Measurements from ENCODE around the gene FSIP1.

The FSIP1 gene

DNA sequence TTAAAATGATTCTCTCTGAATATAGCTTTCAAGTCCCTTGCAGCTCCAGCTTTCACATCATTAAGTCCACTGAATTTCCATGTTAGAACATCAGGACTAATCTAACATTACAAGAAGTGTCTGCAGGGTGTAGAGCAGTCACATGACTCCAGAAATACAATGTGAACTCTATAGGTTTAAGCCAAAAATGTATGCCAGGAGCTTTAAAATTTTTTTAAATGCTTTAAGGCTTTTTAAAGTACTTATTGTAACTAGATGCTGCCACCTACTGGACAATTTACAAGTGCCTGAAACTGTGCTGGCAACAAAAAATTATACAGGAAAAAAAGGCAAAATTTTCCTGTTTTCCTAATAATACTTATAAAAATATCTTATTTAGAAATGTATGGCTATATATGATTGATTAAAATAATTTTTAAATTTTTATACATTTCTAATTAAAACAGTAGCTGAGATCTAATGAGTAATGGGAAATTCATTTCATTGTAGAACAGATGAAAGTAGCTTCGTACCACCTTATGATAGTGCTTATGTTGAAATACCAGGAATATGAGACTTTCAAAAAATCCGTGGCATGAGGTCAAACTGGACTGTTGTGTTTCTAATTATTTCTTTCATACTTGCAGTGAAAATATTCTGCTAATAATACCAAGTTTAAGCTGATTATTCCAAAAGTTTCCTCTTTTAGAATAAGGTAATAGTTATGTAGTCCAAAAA is 25.7 kb downstream of the FSIP1 start:
- no peak for TF ChIP-seq ZNF274 (IDR thresholded peaks at IDR 0.05; ENCODE audit: low read depth, low read length)
- H3K4me3 ChIP-seq (ENCODE audit: low read length), result no peak overlapping the region

DNA sequence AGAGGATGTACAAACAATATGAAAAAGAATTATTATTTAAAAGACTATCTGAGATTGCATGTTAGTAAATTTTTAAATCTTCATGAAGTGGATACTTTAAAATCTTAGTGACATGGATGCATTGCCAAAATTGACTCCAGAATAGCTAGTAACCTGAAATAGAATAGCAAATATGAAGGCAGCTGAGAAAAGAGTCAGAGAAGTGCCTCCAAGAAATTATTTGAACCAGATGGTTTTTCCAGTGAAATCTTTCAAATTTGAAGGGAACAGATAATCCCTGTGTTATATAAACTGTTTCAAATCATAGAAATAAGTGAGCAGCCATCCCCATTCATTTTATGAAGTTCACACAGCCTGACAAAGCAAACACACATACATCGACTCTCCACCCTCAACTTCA is 29.6 kb downstream of the FSIP1 start:
- H3K4me3 ChIP-seq (ENCODE audit: low read length), result no peak overlapping the region
- TF ChIP-seq ZNF274 (IDR thresholded peaks at IDR 0.05; ENCODE audit: low read depth, low read length), result no peak

DNA sequence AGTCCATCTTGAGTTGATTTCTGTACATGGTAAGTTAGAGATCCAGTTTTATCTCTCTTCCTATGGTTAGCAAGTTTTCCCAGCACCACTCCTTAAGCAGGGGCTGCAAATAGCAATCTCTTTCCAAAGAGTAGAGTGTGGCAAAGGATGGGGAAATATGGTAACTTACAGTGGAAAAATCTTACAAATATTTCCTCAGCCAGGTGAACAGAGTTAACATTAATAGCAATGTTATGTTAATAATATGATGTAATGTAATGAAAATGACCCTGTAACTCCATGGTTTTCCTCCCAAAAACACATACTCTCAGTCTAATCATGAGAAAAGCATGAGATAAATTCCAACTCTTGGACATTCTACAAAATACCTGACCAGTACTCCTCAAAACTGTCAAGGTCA is 30.4 kb downstream of the FSIP1 start:
- no peak overlapping the region for H3K4me3 ChIP-seq (ENCODE audit: low read length)
- TF ChIP-seq ZNF274 (IDR thresholded peaks at IDR 0.05; ENCODE audit: low read depth, low read length), result no peak

DNA sequence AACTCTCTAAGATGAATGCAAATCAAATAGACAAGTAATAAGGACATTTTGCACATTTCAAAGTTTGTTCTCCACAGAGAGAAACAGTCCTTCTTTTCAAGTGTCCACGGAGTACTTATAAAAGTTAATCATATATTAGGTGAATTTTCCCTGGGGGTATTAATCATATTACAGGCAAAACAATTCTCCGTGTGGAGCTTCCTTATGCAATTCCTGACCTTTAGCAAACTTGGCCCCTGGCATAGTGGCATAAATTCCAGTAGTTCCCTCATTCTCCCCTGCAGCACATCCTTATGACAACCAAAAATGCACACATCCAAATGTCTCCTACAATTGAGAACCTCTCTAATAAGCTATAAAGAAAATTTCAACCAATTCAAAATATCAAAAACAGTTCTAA is 34.4 kb downstream of the FSIP1 start:
- H3K4me3 ChIP-seq (ENCODE audit: low read length), result no peak overlapping the region
- no peak for TF ChIP-seq ZNF274 (IDR thresholded peaks at IDR 0.05; ENCODE audit: low read depth, low read length)

DNA sequence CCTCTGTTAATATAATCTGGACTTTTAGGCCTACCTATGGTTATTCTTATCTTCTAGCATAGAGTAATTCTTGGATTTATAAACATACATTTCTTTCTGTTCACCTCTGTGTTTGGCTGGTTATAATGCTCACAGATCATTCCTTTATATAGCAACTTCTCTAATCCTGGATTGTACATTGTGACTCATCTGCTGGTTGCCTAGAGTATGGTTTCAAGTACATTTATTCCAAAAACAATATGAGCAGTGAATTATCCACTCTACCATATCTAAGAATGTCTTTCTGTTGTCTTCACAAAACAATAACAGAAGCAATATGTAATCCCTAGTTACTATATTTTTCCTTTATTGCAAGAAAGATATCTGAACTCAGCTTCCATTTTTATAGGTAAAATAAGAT is 35.3 kb downstream of the FSIP1 start:
- H3K4me3 ChIP-seq (ENCODE audit: low read length), result no peak overlapping the region
- TF ChIP-seq ZNF274 (IDR thresholded peaks at IDR 0.05; ENCODE audit: low read depth, low read length), result no peak

DNA sequence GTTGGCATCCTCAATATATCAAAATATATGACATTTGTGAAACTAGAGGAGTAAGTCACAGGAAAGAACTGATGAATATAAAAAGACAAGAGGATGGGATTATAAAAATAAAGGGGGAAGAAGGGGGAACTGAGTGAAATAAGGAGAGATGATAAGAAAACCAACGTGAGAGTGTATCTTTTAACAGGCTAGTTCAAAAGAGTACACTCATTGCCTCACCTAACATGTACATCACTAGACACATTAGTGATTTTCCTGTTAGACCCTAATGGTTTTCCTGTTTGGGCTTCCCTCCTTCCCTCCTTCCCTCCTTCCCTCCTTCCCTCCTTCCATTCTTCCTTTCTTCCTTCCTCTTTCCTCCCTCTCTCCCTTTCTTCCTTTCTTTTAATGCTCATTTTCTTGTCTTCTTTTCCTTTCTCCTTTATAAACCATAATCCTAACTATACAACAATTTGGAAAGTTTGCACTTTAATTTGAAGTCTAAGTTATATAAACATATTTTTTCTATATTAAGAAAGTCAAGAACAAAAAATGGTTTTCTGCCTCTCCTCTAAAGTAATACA is 35.8 kb downstream of the FSIP1 start:
- TF ChIP-seq ZNF274 (IDR thresholded peaks at IDR 0.05; ENCODE audit: low read depth, low read length), result no peak
- H3K4me3 ChIP-seq (ENCODE audit: low read length), result no peak overlapping the region

DNA sequence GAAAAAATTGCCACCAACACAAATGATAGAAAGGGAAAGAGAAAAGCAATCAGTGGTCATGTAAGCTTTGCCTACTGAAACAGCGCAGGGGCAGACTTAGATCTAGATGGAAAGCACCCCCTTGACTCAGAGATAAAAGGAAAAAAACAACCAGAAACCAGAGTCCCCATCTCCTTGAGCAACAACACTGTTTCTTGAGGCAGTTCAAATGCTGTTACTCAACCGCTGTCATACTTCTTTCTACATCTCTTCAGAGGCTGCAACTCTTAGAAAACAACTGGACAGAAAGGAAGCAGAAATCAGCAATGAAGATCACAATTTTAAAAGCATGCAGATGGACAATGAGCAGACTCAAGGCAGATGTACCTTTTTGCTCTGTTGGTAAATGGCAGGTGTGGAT is 36.5 kb downstream of the FSIP1 start:
- no peak overlapping the region for H3K4me3 ChIP-seq (ENCODE audit: low read length)
- TF ChIP-seq ZNF274 (IDR thresholded peaks at IDR 0.05; ENCODE audit: low read depth, low read length), result no peak

DNA sequence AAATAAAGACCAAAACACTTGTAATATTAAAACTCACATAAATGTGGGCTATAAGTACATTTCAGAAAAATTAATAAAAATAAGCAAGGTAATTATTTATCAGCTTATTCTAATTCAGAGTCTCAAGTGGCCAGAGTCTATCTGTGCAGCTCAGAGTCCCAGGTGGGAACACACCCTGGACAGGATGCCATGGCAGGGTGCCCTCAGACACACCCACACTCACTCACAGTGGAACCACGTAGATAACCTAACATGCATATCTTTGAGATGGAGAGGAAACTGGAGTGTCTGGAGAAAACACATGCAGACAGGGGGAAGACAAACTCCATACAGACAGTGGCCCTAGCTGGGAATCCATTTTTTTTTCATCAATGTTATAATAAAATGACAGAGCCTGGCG is 37.2 kb downstream of the FSIP1 start:
- TF ChIP-seq ZNF274 (IDR thresholded peaks at IDR 0.05; ENCODE audit: low read depth, low read length), result no peak
- no peak overlapping the region for H3K4me3 ChIP-seq (ENCODE audit: low read length)

DNA sequence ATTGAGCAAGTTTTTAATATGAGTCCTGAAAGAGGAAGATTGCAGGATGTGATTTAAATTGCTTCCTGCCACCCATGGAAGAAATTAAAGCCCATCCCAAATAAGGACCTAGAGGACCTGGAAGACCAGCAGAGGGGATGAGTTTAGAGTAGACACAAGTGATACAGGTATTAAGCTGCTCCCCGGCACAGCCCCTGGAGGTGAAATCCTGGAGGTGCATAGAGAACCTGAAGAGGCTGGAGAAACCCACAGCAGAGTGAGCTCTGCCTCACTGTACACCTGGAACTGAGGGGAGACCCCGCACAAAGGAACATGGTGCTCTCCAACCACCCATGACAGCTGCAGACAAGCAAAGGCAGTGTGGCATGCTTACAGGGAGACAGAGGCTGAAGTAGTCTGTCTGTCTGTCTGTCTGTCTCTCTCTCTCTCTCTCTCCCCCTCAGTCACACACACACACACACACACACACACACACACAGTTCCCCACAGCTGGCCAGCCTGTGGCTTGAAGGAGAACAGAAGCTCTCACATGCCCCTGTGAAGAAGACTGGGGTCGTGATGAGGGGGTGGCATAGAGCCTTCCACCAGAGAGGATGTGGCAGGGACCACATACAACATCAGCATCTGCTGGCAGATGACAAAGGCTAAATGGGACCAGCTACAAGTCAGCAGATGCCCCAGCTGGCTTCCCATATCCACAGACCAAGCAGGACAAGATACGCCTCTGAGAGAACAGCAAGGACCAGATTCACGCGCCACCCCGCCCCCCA is 38.1 kb downstream of the FSIP1 start:
- no peak overlapping the region for H3K4me3 ChIP-seq (ENCODE audit: low read length)
- no peak for TF ChIP-seq ZNF274 (IDR thresholded peaks at IDR 0.05; ENCODE audit: low read depth, low read length)

DNA sequence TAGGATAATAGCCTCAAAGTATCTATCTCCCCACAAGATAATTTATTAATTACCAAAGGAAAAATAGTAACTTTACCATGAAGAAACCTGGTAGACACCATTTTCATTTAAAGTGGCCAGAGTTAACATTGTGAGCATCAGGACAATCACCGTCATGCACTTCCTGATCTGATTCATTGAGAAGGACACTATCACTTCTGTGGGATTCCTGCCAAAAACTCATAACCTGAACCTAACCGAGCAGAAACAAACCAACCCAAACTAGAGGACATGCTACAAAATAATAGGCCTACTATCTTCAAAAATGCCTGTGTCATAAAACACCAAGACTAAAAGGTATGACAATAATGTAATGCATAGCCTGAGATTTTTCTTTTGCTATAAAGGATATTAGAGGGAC is 39.0 kb downstream of the FSIP1 start:
- no peak for TF ChIP-seq ZNF274 (IDR thresholded peaks at IDR 0.05; ENCODE audit: low read depth, low read length)
- H3K4me3 ChIP-seq (ENCODE audit: low read length), result no peak overlapping the region

DNA sequence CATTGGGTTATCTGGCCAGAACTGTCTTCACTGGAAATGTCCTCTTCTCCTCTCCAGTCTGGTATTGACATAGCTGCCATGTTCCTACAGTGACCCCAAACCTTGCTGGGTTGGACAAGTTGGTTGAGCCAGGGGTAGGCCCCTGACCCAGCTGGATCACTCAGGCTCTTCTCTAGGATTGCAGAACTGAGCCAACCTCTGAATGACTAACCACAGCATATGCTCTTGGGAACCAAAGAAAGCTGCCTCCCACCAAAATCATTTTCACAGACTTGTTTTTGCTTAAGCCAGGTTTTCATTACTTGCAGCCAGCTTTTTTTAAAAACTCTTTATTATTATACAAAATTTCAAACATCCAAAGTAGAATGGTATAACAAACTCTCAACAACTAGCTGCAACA is 41.4 kb downstream of the FSIP1 start:
- no peak for TF ChIP-seq ZNF274 (IDR thresholded peaks at IDR 0.05; ENCODE audit: low read depth, low read length)
- no peak overlapping the region for H3K4me3 ChIP-seq (ENCODE audit: low read length)

DNA sequence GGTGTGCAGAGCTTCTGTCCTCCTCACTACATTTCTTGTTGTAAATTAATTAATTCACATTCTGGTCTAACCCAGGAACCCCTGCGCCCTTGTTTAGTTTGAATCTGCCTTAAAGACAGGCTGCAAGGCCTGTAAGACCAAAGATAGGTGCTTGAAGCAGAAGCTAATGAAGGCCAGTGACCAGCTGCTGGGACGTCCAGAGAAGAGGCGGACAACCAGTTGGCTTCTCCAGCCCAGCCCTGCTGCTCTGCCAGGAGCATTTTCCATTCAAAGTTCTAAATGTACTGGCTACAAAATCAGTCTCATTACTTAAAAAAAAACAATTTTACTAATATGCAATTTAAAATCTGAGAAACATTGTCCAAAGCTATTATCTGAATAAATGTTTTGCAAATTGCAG is 43.6 kb downstream of the FSIP1 start:
- TF ChIP-seq ZNF274 (IDR thresholded peaks at IDR 0.05; ENCODE audit: low read depth, low read length), result no peak
- H3K4me3 ChIP-seq (ENCODE audit: low read length), result no peak overlapping the region

DNA sequence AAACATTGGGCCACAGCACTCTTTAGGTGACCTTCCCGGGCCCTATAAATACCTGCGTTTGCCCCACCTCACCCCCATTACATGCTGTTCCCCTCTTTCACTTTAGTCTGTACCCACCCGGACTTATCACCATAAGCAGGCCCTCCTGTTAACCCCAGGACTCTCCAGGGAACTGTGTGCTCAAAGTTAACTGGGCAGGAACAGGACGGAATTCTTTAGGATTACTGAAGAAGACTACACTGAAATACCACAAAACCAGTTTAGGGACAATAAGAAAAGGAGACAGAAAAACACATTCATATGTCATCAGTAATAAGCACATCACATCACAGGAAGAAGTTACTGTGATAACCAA is 45.5 kb downstream of the FSIP1 start:
- no peak overlapping the region for H3K4me3 ChIP-seq (ENCODE audit: low read length)
- TF ChIP-seq ZNF274 (IDR thresholded peaks at IDR 0.05; ENCODE audit: low read depth, low read length), result no peak

DNA sequence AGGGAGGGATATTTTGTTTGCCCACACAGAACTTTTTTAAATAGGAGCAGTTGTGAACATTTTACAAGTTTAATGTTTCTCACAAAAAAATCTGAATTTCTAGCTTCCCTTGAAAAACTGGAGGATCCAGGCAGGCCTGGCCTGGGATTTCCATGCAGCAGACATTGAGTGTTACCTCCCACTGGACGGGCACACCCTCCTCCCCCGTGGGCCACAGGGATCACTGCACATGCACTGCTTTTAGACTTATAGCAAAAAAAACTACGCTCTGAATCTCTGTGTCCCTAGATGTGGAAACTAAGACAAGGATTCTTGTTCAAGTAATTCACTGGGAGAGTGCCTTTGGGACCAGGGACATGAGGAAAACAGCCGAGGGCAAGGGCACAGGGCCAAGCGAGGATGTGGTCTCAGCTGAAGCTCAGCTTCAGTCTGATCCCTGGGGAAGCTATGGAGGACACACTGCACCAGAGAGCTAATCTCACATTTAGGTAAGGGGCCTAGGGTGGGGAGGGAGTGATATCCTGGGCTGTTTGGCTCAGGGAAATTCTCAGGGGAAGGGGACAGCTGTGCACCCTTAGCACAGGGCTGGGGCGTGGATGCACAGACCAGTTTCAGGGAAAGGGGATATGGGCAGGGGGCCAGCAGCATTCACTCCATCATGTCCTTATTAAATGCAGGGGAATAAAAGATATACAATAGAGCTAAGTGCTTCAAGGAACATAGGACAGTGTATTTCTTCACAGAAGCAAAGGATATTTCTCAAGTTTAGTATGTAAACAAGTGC is 46.0 kb downstream of the FSIP1 start:
- TF ChIP-seq ZNF274 (IDR thresholded peaks at IDR 0.05; ENCODE audit: low read depth, low read length), result no peak
- no peak overlapping the region for H3K4me3 ChIP-seq (ENCODE audit: low read length)

All from GM08714 (cell line).